Mesothelial cell of epicardium (in vitro differentiated cells): ENCODE data around the gene PTPRT. TPM values are rescaled to one million over a fixed set of nuclear protein-coding genes. Genes with fewer than 3 reads are reported as not detected.

Experiments used
- DNase-seq, 2 experiments: peaks; one replicate each; pipeline ENCODE4 v3.0.0; 2021; ENCODE audit warnings: low spot score in 2 of 2; ENCODE audit not compliant: unreplicated experiment in 2 of 2
- H3K27ac Mint-ChIP-seq: 2 replicates; pipeline ENCODE4 v1.8.0; 2021; ENCODE audit warnings: mixed read lengths
- H3K27me3 Mint-ChIP-seq: 2 replicates; pipeline ENCODE4 v1.8.0; 2021; ENCODE audit warnings: low read depth, mixed read lengths
- H3K36me3 Mint-ChIP-seq: 2 replicates; pipeline ENCODE4 v1.8.0; 2021; ENCODE audit warnings: mixed read lengths
- H3K4me1 Mint-ChIP-seq: 2 replicates; pipeline ENCODE4 v1.8.0; 2021; ENCODE audit warnings: mixed read lengths
- H3K4me3 Mint-ChIP-seq: 2 replicates; pipeline ENCODE4 v1.8.0; 2021; ENCODE audit warnings: mild to moderate bottlenecking, moderate library complexity, mixed read lengths
- H3K9me3 Mint-ChIP-seq: 2 replicates; pipeline ENCODE4 v1.8.0; 2021; ENCODE audit warnings: mixed read lengths
- CTCF ChIP-seq: fragments of 200-600 bp; sonication (generic); IDR thresholded peaks from one replicate; pipeline ENCODE4 v1.5.0; 2021; ENCODE audit warnings: antibody characterized with exemption; ENCODE audit not compliant: unreplicated experiment
- total RNA-seq: library from RNA; stranded (reverse); gene quantifications from 3 replicates; pipeline ENCODE4 v1.2.1, GENCODE V29; 2021

PTPRT gene
- total RNA-seq, 1 donor from 2014 or later: 0.80 TPM

- no peaks in the 10 kb centered on the region for H3K4me1 Mint-ChIP-seq
- H3K36me3 Mint-ChIP-seq: no peaks in the 10 kb centered on the region
- peaks cover 8% of the 10 kb centered on the region for H3K27me3 Mint-ChIP-seq
- TF ChIP-seq CTCF: no peak
- H3K4me3 Mint-ChIP-seq: no peak overlapping the region
- H3K27ac Mint-ChIP-seq: no peak overlapping the region
- no peak for DNase-seq
- H3K9me3 Mint-ChIP-seq: no peaks in the 10 kb centered on the region
These were observed 38.5 kb downstream of the PTPRT start for GRCh38 chr20:43151256-43151655.

GRCh38 chr20:43140726-43141125 lies 49.0 kb downstream of the PTPRT start:
- Mint-ChIP-seq H3K4me1 (no peaks in the 10 kb centered on the region), H3K27ac (no peak overlapping the region), H3K27me3 (no peaks in the 10 kb centered on the region), H3K9me3 (no peaks in the 10 kb centered on the region), H3K4me3 (no peak overlapping the region), H3K36me3 (no peaks in the 10 kb centered on the region)
- no peak for TF ChIP-seq CTCF
- no peak for DNase-seq

GRCh38 chr20:43138061-43138770 lies 51.5 kb downstream of the PTPRT start:
- Mint-ChIP-seq H3K27me3 (no peaks in the 10 kb centered on the region), H3K4me1 (no peaks in the 10 kb centered on the region), H3K27ac (no peak overlapping the region), H3K9me3 (no peaks in the 10 kb centered on the region), H3K4me3 (no peak overlapping the region), H3K36me3 (no peaks in the 10 kb centered on the region)
- no peak for TF ChIP-seq CTCF
- no peak for DNase-seq

- no peaks in the 10 kb centered on the region for H3K9me3 Mint-ChIP-seq
- no peaks in the 10 kb centered on the region for H3K36me3 Mint-ChIP-seq
- no peaks in the 10 kb centered on the region for H3K4me1 Mint-ChIP-seq
- TF ChIP-seq CTCF: no peak
- no peak overlapping the region for H3K27ac Mint-ChIP-seq
- no peaks in the 10 kb centered on the region for H3K27me3 Mint-ChIP-seq
- DNase-seq: no peak
- no peak overlapping the region for H3K4me3 Mint-ChIP-seq
These were observed 52.5 kb downstream of the PTPRT start for GRCh38 chr20:43137160-43137559.

- no peak for TF ChIP-seq CTCF
- peaks cover 7% of the 10 kb centered on the region for H3K9me3 Mint-ChIP-seq
- H3K4me1 Mint-ChIP-seq: no peaks in the 10 kb centered on the region
- no peak overlapping the region for H3K4me3 Mint-ChIP-seq
- DNase-seq: no peak
- H3K27me3 Mint-ChIP-seq: no peaks in the 10 kb centered on the region
- no peaks in the 10 kb centered on the region for H3K36me3 Mint-ChIP-seq
- H3K27ac Mint-ChIP-seq: no peak overlapping the region
These were observed 65.5 kb downstream of the PTPRT start for GRCh38 chr20:43124241-43124640.
